NB4 (cell line): ENCODE results near the gene POLR2E.

ENCODE experiments used
- POLR2A ChIP-seq: IDR thresholded peaks from 2 replicates; pipeline ENCODE4 v1.6.1; 2011; ENCODE audit warnings: mild to moderate bottlenecking; ENCODE audit not compliant: insufficient read length; ENCODE audit errors: extremely low read depth
- TF ChIP-seq, protein P1 (sequence below): IDR thresholded peaks from one replicate; pipeline ENCODE4 v1.5.1; 2012; ENCODE audit warnings: low read depth, low read length

DNA sequence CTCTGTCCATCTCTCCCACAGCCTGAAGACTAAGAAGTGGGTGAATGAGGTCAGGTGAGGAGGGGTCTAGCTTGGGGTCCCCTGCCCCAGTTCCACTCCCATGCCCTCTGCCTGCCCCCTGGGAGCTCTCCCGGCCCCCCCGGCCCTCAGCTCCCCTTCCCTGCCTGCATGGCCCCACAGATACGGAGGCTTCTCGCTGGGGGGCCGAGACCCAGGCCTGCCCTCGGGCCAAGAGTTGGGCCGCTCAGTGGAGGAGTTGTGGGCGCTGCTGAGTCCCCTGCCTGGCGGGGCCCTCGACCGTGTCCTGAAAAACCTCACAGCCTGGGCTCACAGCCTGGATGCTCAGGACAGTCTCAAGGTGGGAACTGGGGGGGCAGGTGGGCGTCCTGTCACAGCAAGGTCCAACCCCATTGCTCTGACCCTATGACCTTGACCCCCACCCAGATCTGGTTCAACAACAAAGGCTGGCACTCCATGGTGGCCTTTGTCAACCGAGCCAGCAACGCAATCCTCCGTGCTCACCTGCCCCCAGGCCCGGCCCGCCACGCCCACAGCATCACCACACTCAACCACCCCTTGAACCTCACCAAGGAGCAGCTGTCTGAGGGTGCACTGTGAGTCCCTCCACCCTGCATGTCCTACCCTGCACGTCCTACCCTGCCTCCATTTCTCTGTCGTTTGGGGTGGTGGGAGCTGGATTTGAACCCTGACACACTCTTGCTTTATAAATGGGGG, 39.1 kb downstream of the POLR2E start:
- TF ChIP-seq, protein P1, sequence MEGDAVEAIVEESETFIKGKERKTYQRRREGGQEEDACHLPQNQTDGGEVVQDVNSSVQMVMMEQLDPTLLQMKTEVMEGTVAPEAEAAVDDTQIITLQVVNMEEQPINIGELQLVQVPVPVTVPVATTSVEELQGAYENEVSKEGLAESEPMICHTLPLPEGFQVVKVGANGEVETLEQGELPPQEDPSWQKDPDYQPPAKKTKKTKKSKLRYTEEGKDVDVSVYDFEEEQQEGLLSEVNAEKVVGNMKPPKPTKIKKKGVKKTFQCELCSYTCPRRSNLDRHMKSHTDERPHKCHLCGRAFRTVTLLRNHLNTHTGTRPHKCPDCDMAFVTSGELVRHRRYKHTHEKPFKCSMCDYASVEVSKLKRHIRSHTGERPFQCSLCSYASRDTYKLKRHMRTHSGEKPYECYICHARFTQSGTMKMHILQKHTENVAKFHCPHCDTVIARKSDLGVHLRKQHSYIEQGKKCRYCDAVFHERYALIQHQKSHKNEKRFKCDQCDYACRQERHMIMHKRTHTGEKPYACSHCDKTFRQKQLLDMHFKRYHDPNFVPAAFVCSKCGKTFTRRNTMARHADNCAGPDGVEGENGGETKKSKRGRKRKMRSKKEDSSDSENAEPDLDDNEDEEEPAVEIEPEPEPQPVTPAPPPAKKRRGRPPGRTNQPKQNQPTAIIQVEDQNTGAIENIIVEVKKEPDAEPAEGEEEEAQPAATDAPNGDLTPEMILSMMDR = no peak
- no peak for TF ChIP-seq POLR2A
